Superior temporal gyrus (tissue), 1 donor: ENCODE results near the gene ADARB1.
"Not testable (repeated sequence)": the region's sequence is repeated elsewhere in the genome, so short reads cannot be mapped to it uniquely, and the experiment has no call there.

Source experiments
- DNase-seq: peaks from one replicate; pipeline ENCODE4 v3.0.0-alpha.2; 2016; ENCODE audit errors: extremely low spot score

The ADARB1 gene

DNA sequence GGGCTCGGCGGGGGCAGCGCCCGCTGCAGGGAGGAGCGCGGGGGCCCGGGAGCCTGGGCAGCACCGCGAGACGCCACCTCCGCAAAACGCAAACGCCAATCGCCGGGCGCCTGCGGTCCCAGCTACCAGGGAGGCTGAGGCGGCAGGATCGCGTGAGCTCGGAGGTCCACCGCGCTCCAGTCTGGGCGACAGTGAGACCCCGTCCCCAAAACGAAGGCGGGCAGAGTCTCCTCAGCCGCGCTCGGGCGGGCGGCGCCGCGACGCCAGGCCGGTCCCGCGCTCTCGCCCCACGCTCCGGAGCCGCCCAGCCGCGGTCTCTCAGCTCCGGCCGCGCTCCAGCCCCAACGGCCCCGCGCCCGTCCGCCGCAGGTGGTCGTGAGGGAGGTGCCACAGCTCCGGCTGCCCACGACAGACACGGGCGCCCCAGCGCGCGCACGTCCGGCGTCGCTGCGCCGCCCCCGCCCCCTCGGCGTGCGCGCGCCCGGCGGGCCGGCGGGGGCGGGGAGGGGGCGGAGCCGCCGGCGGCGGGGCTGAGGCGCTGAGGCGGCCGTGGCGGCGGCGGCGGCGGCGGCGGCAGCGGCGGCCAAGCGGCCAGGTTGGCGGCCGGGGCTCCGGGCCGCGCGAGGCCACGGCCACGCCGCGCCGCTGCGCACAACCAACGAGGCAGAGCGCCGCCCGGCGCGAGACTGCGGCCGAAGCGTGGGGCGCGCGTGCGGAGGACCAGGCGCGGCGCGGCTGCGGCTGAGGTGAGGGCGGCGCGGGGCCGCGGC is at the start of gene ADARB1:
Gene ADARB1, plus strand, starts transcription at position 533 of the 770 bp plus-strand sequence. CDS start 97,077 bp downstream, outside the sequence.
- DNase-seq, result peak; percentile 40

DNA sequence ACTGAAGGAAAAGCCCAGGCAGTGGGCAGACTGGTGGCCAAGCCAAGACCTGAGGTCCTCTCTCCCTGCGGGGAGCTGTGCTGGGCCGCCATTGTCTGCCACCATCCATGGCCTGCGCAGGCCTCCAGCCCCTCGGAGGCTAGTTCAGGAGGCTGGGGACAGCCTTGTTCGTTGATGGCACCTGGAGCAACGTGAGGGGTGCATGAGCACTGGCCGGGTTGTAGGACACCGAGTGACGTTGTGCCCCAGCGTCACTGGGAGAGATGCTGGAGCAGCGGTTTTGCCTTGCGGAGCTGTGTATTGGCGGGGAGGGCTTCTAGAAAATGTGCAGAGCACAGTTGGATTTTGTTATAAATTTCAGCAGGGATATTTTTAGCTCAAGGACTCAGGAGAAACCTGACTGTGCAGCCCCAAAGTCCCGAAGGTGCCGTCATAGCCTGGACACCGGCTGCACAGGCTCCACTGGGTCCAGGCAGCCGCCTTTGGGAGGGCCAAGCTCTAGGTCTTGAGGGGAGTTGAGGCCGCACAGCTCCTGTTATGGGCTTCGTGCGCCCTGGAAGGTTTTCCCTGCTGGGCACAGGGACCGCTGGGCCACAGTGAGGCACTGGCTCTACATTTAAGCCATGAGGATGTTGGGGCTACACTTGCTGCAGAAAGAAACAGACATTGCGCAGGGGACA is 48.2 kb upstream of the ADARB1 start:
- DNase-seq, result no peak

- DNase-seq, result no peak
Measured at GRCh38 chr21:45026826-45027225, 47.6 kb upstream of the ADARB1 start.

- DNase-seq, result no peak
Measured at GRCh38 chr21:45027241-45028196, 46.9 kb upstream of the ADARB1 start.

GRCh38 chr21:45028645-45029044 is 45.7 kb upstream of the ADARB1 start:
- not testable (repeated sequence) for DNase-seq

DNA sequence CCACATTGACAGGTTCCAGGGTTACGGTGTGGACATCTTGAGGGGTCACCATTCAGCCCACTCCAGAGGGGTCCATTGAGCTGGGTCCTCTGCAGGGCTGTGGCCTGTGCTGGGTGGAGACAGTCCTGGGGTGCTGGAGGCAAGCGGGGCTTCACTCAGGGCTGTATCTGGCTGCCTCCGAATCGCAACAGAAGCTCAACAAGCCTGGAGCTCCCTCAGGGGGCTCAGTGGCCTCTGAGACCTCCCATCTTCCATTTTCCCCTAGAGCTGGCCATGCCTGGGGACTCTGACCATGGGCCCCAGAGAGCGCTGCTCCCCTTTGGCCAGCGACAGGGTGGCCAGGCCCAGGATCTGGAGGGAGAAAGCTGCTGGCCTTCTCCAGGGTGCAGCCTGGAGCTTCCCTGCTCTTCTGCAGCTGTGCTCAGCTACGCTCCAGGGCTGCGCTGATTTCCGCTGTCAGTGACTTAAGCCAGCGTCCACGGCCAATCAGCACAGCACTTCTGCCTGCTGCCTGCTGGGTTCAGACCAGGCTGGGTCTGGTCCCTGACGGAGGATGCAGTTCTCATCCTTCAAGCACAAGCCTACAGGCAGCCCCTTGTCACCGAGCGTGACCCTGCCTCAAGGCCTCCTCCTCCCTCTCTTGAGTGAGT is 45.0 kb upstream of the ADARB1 start:
- no peak for DNase-seq

GRCh38 chr21:45029948-45030681 is 44.3 kb upstream of the ADARB1 start:
- no peak for DNase-seq

DNA sequence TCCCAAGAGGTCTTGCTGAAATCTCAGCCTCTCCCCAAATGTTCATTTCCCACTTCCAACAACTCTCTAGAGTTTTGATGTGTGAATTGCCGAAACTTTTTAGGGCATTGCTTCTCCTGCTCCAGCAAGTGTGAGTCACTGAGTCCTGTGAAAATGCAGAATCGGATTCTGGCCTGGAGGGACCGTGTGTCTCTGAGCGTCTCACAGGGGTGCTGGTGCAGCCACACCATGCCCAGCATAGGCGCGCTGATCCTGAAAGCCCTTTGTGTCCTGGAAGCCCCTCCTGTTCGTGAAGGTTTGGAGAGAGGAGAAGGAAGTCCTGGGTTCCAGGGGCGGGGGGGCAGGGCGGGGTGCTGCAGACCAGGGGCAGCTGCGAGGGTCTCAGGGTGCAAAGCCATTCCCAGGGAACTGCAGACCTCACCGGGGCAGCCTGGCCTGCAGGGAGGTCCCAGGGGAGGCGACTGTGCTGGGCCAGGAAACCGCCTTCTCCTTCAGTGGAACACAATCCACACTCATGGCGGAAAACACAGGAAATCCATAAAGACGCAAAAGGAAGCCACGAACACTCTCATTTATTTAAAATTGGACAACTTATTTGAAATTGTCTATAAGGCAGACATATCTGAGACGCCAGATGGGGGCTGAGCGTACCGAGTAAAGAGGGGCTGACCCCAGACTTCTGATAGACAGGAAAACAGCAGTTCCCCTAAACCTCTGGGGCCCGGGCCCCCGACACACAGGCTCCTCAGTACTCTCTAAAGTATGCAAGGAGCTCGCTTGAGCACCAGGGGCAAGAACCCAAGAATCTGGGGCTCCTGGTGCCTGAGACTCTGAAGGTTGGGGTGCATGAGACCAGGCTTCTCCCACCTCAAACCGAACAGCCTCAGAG is 43.5 kb upstream of the ADARB1 start:
- no peak for DNase-seq

DNA sequence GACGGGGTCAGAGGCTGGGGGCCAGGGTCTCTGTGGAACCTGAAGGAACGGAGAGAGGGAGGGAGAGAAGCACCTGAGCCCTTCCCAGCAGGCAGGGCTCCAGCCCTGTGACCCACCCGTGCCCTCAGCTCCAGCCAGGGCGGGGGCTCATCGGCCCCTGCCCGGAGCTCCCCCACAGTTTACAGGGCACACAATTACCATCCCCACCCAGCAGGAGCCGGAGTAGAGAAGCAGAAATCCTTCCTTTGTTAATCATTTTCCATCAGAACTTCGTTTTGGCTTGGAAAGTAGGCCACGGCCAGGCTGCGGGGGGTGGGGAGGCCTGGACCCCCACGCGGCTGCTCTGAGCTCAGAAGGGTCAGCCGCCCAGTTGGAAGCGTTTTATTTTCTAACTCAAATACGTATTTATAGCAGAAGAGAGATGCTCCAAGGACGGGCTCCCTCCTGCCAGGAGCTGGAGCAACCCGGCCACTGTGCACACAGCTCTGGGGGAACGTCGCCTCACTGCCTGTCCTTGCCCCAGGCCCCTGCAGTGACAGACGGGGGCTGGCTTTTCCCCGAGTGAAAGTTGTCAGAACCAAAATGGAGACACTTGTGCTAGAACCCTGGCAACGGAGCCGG is 42.7 kb upstream of the ADARB1 start:
- DNase-seq, result no peak

DNA sequence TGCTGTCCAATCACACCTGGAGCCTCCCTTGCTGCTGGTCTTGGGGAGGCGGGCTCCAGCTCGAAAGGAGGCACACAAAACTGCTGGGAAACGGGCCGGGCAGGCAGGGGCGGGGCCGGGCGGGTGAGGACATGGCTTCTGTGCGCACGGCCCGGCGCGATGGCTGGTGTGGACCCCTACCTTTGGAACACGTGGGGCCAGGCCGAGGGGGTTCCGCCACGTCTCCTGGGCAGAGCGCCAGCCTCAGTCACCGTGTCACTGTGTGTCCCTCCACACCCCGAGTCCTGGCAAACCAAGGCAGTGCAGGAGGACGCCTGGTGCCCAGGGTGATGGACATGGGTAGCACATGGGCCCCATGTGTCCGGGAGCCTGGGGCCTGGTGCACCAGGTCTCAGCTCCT is 42.0 kb upstream of the ADARB1 start:
- DNase-seq, result no peak

- DNase-seq, result no peak
Measured at GRCh38 chr21:45032977-45033710, 41.2 kb upstream of the ADARB1 start.

DNA sequence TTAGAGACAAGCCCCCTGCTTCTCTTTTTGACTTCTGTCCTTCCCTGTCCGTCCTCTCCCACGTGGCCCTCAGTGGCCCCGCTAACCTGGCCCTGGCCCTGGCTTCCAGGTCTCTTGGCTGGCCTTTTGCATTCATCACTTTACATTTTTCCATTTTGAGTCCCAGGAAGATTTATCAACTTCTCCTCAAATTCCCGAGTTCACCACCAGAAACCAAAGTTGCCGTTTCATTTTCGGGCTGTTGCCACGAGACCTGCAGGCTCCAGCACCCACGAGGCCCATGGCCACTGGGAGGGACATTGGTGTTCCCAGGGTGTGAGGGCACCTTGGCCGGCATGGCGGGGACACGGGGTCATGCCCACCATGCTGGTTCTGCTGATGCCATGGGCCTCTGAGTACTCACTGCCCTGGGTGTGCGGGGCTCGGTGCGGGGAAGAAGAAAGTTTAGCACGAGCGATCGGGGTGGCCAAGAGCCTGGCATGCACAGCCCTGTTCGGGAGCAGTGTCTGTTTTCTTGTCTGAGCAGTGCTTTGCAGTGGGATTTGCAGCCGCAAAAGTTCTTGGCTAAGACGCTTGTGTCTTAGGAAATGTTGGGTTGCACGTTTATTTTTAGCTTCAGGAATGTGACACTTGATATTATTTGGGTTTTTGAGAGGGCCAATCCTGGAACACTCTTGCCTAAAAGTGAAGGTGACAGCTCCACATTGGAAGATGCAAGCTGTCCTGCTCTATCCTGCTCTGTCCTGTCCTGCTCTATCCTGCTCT is 40.4 kb upstream of the ADARB1 start:
- DNase-seq, result no peak

DNA sequence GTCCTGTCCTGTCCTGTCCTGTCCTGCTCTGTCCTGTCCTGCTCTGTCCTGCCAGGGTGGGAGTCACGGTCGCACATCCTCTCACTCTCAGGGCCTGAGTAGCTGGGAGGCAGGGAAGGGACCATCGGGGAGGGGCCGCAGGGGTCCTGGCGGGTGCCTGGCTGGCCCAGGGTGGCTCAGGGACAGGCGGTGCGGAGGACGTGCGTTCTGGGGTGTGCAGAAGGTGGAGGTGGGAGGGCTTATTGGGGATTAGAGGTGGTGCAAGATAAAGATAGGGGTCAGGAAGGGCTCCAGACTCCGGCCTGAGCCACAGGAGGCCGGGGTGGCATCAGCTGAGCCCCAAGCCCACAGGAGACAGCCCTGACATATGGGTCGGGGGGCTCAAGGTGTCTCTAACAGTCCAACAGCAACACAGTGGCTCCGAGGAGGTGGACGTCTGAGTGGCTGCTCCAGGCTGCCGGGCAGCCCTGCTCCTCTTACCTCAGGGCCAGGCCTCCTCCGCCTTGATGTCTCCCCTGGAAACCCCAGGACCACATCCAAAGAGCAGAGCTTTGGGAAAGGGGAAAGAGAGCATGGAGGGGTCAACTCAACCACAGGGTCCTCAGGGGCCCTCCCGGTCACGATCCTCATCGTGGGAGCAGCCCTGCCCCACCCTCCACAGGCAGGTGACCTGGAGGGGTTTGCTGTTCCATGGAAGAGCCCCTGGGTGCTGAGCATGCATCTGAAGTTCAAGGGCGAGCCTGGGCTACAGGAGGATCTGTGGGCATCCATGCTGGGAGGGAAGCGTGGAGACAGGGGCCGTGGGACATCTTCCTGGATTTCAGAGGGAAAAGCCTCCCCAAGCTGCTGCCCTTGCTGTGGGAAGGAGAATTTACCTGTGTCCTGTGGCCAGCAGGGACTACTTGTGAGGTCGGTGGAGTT is 39.6 kb upstream of the ADARB1 start:
- DNase-seq, result no peak

DNA sequence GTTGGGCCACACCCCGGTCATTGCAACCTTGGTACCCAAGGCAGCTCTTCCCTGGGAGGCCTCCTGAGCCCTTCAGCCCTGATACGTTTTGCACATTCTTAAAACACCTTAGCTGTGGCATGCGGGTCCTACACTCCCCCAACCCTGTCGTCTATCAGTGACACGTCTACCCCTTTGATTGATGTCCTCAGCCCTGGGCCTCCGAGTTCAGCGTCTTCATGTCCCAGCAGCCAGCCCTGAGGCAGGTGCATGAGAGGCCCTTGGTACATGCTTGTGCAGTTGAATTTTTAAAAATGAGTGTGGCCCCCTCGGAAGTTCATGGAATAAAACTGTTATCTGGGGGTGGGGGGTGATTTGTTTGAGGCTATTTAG is 38.9 kb upstream of the ADARB1 start:
- DNase-seq, result no peak

GRCh38 chr21:45036630-45037029 is 37.8 kb upstream of the ADARB1 start:
- no peak for DNase-seq

DNA sequence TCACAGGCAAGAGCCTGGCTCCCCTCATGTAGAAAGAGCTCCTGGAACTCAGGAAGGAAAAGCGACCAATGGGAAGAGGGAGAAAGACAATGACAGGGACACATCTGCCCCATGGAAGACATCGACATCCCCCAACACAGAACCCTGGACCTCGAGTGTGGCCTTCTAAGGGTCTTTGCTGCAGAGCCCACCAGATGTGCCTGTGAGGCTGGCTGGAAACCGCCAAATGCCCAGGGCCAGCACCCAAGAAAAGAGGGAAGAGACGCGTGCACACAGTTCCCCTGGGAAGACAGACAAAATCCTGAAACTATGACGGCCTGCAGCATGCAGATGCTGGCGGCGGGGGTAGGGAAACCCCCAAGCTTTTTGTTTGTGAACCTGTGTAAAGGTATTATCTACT is 36.4 kb upstream of the ADARB1 start:
- DNase-seq, result no peak
